GM11168 (cell line): ENCODE results near the gene GOLGA8B.
"Not testable (repeated sequence)": the region's sequence is repeated elsewhere in the genome, so short reads cannot be mapped to it uniquely, and the experiment has no call there.

ENCODE experiments used
- in situ Hi-C: fragments of 300-500 bp; cut with MboI; formaldehyde crosslinking; loops from one replicate; pipeline ENCODE4 v1.12.0; 2022; ENCODE audit warnings: low sequenced_read_pairs; ENCODE audit not compliant: unreplicated experiment

Gene GOLGA8B, protein sequence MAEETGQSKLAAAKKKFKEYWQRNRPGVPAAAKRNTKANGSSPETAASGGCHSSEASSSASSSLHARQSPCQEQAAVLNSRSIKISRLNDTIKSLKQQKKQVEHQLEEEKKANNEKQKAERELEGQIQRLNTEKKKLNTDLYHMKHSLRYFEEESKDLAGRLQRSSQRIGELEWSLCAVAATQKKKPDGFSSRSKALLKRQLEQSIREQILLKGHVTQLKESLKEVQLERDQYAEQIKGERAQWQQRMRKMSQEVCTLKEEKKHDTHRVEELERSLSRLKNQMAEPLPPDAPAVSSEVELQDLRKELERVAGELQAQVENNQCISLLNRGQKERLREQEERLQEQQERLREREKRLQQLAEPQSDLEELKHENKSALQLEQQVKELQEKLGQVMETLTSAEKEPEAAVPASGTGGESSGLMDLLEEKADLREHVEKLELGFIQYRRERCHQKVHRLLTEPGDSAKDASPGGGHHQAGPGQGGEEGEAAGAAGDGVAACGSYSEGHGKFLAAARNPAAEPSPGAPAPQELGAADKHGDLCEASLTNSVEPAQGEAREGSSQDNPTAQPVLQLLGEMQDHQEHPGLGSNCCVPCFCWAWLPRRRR

DNA sequence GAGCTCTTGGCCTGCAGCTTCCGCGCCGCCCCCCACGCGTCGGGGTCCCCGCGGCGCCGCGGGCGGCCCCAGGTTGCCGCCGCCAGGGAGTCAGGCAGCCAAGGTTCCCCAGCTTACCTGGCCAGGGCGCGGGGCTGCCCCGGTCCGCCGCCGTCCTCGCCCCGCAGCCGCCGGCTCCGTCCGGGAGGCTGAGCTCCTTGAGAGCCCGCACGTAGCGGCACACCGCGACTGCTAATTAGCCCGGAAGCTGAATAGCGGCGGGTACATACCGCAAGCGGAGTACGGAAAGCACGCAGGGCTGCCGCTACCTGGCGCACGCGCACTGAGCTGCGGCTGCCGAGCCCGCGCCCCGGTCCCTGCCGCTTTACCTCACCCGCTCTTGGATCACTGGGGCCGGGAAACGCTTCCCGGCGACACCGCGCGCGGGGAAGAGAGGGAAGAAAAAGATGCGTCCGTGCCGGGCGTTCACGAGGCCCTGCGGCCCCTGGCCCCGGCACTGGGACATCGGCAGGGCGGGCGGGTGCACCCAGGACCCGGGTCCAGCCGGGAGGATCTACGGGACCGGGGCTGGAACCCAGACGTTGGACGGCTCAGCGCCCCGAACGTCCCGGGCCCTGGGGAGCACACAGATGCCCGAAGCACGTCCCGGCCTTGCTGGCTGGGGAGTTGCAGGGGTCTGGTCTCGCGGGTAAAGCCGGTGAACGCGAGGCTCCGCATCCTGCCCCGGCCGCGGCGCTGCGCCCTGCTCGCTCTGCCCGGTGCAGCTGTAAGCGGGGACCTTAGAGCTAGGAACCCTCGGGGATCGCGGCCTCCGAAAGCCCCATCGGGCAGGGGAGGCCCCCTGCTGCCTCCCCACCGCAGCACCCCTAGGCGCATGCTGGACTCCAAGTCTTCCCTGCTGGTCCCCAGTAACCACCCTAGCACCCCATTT, at the start of gene GOLGA8B:
Gene GOLGA8B, minus strand, starts transcription at position 253 of the 931 bp plus-strand sequence. CDS start 47,739 bp downstream, outside the sequence.
- in situ Hi-C loops = loop anchor here (5.0 kb wide), 1 partner anchor 66 kb away; no protein-coding TSS in a partner anchor

DNA sequence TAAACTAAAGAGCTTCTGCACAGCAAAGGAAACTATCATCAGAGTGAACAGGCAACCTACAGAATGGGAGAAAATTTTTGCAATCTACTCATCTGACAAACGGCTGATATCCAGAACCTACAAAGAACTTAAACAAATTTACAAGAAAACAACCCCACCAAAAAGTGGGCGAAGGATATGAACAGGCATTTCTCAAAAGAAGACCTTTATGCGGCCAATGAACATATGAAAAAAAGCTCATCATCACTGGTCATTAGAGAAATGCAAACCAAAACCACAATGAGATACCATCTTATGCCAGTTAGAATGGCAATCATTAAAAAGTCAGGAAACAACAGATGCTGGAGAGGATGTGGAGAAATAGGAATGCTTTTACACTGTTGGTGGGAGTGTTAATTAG, 49.7 kb upstream of the GOLGA8B start:
- in situ Hi-C loops = not testable (repeated sequence)

DNA sequence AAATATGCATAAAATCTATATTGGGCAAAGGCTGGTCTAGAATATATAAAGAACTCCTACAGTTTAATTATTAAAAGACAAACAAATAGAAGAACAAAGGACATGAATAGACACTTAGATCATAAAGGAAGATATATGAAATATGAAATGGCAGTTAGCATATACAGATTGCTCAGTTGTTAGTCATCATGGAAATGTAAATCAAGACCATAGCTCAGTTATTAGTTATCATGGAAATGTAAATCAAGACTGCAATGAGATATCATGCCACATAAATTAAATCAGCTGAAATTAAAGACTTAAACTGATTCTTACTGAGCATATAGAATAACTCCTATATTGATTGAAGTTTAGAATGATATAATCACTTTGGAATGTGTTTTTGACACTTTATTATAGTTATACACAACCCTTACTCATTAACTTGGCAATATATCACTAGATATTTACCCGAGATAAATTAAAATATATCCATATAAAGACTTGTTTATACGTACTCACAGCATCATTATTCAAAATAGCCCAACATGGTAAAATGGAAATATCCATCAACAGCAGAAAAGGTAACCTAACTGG, 45.2 kb upstream of the GOLGA8B start:
- in situ Hi-C loops = no loop called here

DNA sequence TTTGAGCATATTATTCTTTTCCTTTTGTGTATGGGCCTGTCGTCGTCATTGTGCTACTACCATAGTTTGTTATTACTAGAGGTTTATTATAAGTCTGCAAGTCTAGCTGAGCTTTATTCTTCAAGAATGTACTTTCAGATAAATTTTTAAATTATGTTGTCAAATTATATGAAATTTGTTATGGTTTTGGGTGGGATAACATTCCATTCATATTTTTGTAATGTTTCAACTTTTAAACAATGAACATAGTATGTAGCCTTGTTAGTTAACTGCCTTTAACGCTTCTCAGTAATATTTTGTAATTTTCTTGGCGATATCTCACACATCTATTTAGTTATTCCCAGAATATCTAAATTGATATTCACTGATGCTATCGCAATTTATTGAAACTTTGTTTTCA, 41.6 kb upstream of the GOLGA8B start:
- in situ Hi-C loops = no loop called here

DNA sequence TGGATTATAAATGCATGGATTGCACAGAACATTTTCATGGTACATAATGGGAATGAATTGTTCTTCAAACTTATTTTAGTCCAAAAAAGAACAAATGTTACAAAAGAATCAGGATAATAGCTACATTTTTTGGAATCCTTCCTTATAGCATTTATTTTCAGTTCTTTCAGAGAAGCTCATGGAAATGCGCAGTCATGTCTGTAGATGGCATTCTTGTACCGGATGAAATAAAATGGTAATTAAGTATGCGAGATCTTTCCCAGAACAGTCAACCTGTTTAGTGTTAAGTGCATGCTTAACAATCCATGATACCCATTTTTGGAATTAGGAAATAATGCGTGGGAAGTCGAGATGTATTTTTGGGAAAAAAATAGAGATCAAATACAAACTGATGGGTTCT, 38.2 kb upstream of the GOLGA8B start:
- in situ Hi-C loops = loop anchor here (25.0 kb wide), 1 partner anchor 291 kb away; no protein-coding TSS in a partner anchor

DNA sequence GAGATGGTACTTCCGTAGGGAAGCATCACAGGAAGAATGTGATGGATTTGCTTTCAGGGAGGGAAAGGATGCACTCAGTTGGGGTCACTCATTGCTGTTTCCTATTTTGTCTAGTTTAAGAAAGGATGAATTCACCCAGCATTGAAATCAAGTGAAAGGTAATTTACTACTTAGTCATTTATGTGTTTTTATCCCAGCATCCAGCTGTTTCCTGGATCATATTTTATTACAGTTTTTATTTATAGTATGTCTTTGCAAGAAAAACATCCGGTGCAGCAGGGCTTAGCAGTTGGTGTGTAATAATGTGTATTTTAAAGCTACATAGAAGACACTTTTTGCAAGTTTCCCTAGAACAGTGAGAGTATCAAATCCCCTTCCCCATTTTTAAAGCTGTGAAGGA, 37.4 kb upstream of the GOLGA8B start:
- in situ Hi-C loops = loop anchor here (25.0 kb wide), 1 partner anchor 291 kb away; no protein-coding TSS in a partner anchor

DNA sequence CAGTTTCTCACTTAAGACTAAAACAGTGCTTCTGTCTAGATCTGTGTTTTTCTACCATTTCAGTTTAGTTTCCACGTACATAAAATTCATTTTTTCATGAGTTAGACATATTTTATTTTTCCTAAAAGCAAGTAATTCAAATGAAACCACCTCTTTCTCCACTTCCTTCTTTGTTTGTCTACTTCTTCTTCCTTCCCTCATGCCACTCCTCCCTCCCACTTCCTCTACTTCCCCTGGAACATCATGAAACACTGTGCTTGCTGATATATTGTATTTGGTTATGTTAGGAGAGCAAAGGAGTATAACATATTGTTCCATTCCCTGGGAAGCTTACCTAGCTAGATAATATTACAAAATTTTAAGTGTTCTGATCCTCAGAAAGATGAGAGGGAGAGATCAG, 36.7 kb upstream of the GOLGA8B start:
- in situ Hi-C loops = loop anchor here (25.0 kb wide), 1 partner anchor 292 kb away; no protein-coding TSS in a partner anchor

DNA sequence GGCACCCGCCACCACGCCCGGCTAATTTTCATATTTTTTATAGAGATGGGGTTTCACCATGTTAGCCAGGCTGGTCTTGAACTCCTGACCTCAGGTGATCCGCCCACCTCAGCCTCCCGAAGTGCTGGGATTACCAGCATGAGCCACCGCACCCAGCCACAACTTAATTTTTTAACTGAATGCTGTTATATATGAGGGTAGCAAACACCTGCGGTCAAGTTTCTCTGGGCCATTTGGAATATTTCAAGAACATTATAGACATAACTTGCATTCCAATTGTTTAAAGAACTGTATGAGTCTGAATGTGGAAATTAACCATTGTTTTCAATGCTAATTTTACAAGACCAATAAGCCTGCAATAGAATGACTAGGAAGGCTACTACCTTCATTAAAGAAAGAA, 35.7 kb upstream of the GOLGA8B start:
- in situ Hi-C loops = loop anchor here (25.0 kb wide), 1 partner anchor 293 kb away; no protein-coding TSS in a partner anchor

DNA sequence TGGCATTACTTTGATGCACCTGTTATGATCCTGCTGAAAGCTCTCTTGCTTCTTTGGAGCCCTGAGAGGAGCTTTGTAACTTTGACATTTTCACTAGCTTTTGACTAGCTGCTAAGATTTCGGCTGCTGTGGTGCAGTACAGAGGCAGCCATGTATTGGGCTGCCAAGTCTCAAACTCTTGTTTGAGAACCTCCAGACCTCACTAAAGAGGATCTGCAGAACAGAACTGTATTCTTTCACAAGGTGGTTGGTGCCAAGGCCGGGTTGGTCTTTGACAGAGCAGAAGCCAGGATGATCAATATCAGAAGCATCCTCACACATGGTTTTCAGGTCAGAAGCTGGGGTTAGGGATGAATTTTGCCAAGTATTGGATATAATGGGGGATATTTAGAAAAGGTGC, 34.6 kb upstream of the GOLGA8B start:
- in situ Hi-C loops = loop anchor here (25.0 kb wide), 1 partner anchor 294 kb away; no protein-coding TSS in a partner anchor

DNA sequence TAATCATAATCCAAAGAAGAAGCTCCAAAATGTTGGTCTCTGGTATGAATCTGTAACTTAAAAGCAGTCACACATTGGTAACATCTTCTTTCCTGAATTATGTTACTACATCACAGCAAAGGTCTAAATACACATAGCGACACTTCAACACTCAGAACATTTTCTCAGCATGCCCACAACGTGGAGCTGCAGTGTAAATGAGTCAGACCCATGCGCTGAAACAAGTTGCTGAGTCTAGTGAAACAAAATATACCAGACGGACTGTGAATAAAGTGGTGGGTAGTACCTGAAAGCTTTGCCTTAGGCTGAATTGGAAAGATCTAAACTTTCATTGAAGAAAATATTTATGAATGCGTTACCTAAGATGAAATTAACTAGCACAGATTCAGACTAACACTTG, 33.2 kb upstream of the GOLGA8B start:
- in situ Hi-C loops = loop anchor here (25.0 kb wide), 1 partner anchor 296 kb away; no protein-coding TSS in a partner anchor

DNA sequence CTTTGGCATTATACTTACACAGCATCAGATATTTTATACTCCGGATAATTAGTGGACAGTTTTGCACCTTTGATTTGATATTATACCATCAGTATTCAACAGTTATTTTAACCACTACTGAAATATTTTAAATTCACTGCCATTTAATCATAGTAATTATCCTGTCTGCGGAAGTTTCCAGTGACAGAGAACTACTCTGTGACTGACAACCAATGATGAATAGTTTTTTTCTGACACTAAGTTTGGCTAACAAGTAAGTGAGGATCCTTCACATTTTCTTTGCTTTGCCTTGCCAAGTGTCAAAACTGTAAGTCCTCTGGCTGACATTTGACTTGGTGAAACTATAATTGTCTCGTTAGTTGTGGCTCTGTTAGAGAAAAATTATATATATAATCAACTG, 30.5 kb upstream of the GOLGA8B start:
- in situ Hi-C loops = loop anchor here (25.0 kb wide), 1 partner anchor 298 kb away; no protein-coding TSS in a partner anchor

DNA sequence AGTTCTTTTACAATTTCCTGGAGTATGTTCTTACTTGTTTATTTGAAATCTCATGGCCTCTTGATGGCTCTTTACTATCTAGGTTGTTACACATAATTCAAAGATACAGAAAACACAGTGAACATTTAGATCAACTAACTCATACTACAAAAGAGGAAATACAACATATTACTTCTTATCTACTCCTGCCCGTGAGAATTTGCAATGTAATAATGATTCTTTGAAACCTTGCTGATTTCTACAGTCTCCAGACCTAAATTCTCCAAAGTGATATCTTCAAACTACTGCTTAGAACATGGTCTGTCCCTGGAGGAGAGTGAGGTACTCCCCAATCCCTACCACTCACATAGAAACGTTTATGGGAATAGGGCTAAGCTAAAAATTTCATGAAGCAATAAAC, 29.9 kb upstream of the GOLGA8B start:
- in situ Hi-C loops = loop anchor here (25.0 kb wide), 1 partner anchor 299 kb away; no protein-coding TSS in a partner anchor

DNA sequence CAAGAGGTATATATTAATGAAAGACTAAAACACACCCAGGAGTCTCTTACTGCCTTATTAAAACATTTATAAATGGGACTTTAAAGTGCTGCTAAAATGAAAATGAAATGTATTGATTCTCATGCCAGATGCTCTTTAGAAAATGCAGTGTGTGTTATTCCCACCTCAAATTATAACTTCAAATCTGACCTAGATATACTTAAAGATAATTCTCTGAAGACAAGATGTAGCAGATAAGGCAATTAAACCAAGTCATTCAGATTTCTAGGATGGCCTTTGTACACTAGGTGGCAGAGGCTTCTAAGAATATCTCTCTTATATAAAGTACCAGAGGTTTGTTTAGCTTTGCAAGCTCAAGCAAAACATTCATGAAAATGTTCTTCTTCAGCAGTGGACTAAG, 26.9 kb upstream of the GOLGA8B start:
- in situ Hi-C loops = loop anchor here (25.0 kb wide), 1 partner anchor 302 kb away; no protein-coding TSS in a partner anchor

DNA sequence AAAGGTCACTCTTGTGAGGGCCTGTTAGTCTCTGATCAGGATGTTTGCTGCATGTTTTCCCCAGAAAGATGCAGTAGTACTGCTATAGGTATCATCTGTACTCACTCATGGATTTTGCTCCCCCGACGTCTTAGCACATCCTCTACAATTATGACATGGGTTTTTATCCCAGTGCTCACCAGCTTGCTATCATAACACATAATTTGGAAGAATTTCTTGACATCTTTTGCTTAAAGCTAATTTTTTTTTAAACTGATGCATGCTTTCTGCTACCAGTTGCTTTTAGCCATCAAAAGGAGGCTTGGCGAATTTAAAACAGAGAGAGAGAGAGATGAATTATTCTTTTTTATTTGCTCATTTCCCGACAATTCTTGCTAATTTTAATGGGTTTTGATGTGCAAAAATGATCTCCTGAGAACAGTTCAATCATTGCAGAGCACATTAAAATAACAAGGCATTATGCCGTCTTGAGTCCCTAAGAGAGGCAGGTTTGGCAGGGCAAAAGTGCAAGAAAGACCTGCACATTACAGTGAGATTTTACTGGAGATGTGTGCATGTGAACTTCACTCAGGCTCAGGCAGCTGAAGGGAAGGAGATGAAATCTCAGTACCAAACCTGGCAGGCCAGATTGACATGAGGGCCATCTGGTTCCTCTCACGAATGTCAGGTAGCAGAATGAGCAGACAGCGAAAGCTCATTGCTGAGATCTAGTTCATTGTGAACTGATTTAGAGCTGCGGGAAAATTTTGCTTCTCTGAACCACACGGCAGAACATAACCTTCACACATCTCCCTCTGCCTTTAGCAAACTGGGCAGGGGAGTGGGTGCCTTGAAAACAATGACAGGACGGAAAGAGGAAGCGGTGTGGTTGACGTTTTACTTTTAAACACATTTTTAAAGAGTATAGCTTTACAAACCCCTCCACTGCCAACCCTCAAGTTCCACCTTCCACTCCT, 25.9 kb upstream of the GOLGA8B start:
- in situ Hi-C loops = loop anchor here (25.0 kb wide), 1 partner anchor 303 kb away; no protein-coding TSS in a partner anchor

DNA sequence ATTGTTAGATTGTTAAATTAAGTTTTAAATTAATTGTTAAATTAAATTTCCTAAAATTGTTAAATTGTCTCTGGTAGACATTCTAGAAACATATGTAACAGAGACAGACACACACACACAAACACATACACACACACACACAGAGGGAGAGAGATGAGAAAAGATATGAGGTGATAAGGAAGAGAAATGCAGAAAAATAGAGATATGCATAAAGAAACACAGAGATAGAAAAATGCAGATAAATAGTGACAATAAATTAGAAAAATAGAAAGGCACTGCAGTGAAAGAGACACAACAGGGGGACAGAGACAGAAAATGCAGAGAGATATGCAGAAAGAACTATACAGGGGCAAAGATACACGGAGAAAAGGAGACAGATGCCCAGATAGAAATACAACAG, 25.1 kb upstream of the GOLGA8B start:
- in situ Hi-C loops = loop anchor here (25.0 kb wide), 1 partner anchor 304 kb away; no protein-coding TSS in a partner anchor

DNA sequence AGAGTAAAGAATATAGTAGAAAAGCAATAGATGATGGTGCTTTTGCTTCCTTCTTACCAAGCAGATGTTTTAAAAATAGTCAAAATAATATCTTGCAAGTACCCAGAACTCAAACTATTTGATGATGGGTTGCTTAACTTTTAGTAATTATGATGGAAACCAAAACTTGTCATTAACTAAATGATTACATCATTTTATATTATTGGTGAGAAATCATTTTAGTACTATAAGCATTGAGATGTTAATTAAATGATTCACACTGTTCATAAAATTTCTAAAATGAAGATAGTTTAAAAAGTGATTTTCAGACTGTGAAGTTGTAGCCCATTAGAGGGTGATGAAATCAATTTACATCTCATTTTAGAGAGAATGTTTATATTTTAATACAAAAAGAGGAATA, 24.4 kb upstream of the GOLGA8B start:
- in situ Hi-C loops = loop anchor here (25.0 kb wide), 1 partner anchor 304 kb away; no protein-coding TSS in a partner anchor

DNA sequence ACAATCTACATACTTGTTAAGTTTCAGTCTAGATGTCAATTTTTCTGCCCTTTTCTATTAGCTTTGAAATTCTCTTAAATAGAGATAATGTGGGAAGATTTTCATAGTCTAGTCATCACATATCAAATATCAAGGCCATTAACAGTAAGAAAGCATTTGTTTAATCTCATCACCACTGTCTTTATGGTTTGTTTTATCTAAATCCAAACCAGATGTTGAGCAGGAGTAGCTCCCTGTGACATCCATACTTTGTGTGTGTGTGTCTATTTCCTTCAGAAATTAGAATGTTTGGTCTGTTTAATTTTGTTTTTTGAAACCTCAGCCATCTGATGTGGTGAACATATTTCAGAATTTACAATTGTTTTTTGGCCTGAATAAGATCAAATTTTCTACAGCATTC, 23.1 kb upstream of the GOLGA8B start:
- in situ Hi-C loops = loop anchor here (25.0 kb wide), 1 partner anchor 306 kb away; no protein-coding TSS in a partner anchor

DNA sequence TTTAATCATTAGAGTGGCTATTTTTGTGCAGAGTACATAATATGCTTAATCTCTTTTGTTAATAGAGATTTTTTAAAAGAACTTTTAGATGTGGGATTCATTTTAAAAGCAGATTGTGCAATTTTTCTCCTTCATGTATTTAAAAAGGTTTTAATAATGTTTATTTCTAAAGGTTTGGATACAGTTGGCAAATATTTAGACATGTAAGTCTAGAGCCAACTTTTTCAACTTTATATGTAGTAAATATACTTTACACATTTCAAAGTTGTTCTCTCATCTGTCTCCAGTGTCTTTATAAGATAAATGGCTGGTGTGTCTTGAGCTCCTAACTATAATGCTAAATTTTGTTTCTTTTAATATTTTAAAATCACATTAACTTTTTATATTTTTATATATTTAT, 22.7 kb upstream of the GOLGA8B start:
- in situ Hi-C loops = loop anchor here (25.0 kb wide), 1 partner anchor 306 kb away; no protein-coding TSS in a partner anchor
